ENCODE data around the gene TCF12. TPM values are rescaled to one million over a fixed set of nuclear protein-coding genes. Genes with fewer than 3 reads are reported as not detected.

TCF12 gene
- total RNA-seq, 1 donor from 2014 or later, result 78.5 TPM

GRCh38 chr15:57054204-57054750 is 135.8 kb downstream of the TCF12 start:
- peak; percentile 19 for DNase-seq

DNA sequence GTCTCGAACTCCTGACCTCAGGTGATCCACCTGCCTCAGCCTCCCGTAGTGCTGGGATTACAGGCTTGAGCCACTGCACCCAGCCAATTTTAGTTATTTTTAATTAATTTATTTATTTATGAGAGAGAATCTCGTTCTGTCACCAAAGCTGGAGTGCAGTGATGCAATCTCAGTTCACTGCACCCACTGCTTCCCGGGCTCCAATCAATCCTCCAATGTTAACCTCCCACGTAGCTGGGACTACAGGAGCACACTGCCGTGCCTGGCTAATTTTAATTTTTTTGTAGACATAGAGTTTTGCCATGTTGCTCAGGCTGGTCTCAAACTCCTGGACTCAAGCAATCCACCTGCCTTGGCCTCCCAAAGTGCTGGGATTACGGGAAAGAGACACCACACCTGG is 137.9 kb downstream of the TCF12 start:
- DNase-seq, result no peak

- no peak for DNase-seq
Observed at GRCh38 chr15:57057134-57057930, 138.9 kb downstream of the TCF12 start.

GRCh38 chr15:57059026-57059660 is 140.7 kb downstream of the TCF12 start:
- no peak for DNase-seq

- DNase-seq, result peak; percentile 85
Observed at GRCh38 chr15:57060799-57061198, 142.4 kb downstream of the TCF12 start.

DNA sequence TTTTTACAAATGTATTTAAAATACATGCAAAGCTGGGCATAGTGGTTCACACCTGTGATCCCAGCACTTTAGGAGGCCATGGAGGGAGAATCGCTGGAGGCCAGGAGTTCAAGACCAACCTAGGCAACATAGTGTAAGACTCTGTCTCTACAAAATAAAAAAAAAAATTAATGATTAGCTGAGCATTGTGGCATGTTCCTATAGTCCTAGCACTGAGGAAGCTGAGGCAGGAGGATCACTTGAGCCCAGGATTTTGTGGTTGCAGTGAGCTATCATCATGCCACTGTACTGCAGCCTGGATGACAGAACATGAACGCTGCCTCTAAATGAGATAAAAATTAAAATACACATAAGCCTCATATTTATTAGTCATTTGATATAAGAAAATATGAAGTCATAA is 142.8 kb downstream of the TCF12 start:
- DNase-seq, result no peak

- DNase-seq, result no peak
Observed at GRCh38 chr15:57061696-57062095, 143.3 kb downstream of the TCF12 start.

DNA sequence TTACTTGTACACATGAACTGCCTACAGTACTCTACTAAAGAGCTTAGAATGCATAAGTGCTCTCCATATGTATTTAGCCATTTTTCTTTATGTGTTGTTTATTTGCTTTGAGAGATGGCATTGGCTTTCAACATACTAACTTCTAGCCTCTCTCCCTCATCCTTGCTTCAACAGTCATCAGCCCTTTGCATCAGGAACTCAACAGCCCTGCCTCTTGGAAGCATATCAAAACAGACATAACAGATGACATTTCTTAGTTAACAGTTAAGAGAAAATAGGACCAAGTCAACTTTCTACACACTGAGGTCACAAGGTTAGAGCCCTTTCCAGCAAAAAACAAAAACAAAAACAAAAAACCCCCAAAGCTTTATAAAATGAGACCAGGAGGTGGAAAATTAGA is 145.6 kb downstream of the TCF12 start:
- no peak for DNase-seq

- no peak for DNase-seq
Observed at GRCh38 chr15:57069423-57069822, 151.0 kb downstream of the TCF12 start.

- no peak for DNase-seq
Observed at GRCh38 chr15:57070674-57071073, 152.2 kb downstream of the TCF12 start.

GRCh38 chr15:57079446-57079845 is 161.0 kb downstream of the TCF12 start:
- peak; percentile 41 for DNase-seq

GRCh38 chr15:57079931-57080620 is 161.6 kb downstream of the TCF12 start:
- peak; percentile 23 for DNase-seq

GRCh38 chr15:57082054-57082728 is 163.7 kb downstream of the TCF12 start:
- DNase-seq, result peak; percentile 78

- no peak for DNase-seq
Observed at GRCh38 chr15:57084192-57084591, 165.7 kb downstream of the TCF12 start.

GRCh38 chr15:57085267-57085666 is 166.8 kb downstream of the TCF12 start:
- peak; percentile 24 for DNase-seq

GRCh38 chr15:57086857-57087427 is 168.5 kb downstream of the TCF12 start:
- no peak for DNase-seq

DNA sequence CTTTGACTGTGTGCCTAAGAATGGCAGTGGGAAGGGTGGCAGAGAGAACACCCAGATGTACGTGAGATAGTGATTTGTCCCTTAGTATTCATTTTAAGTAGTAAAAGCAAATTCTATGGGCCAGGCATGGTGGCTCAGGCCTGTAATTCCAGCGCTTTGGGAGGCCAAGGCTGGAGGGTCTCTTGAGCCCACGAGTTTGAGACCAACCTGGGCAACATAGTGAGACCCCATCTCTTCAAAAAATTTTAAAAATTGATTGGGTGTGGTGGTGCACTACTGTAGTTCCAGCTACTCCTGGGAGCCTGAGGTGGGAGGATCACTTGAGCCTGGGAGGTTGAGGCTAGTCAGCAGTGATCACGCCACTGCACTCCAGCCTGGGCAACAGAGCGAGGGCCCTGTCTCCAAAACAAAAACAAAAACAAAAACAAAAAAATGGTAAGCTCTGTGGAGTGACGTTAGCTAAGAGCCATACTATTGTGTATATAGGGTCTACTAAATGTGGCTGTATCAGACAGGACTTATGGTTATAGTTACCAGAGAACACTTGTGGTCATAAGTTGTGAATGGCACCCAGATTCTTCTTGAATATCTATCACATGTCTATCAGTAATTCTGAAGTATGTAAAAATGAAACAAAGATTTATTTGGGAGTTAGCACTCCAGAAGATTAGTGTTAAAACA is 171.5 kb downstream of the TCF12 start:
- DNase-seq, result no peak

DNA sequence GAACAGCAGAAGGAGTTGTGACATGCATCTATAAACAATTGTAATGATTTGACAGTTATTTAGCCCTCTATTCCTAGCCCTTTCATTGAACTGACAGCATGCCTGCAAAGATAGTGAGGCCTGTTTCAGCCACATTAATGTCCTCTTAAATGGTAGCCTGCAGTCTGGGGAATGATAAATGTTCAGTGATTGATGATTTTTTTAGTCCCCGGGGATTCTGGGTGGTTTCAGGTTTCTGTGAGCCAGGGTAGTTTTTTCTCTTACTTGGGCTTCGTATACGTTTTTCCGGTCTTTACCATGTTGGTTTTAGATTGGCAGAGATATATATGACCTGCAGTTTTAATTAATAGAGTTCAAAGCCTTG is 172.0 kb downstream of the TCF12 start:
- DNase-seq, result no peak

DNA sequence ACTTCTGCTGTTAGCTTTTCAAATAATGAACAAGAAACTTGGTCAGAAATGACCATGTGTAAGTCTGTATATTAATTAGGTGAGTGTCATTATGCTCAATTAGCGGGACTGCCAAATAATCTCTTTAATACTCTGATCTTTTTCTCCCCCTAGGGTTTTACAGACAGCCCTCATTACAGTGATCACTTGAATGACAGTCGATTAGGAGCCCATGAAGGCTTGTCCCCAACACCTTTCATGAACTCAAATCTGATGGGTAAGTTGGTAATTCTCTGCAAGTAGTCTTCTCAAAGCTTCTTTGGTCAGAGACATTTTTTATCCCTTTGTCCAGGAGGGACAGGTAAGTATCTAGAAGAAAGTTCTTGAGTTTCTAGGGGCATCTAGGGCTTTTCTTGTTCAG is 173.2 kb downstream of the TCF12 start:
- no peak for DNase-seq

GRCh38 chr15:57092252-57092651 is 173.8 kb downstream of the TCF12 start:
- DNase-seq, result no peak

DNA sequence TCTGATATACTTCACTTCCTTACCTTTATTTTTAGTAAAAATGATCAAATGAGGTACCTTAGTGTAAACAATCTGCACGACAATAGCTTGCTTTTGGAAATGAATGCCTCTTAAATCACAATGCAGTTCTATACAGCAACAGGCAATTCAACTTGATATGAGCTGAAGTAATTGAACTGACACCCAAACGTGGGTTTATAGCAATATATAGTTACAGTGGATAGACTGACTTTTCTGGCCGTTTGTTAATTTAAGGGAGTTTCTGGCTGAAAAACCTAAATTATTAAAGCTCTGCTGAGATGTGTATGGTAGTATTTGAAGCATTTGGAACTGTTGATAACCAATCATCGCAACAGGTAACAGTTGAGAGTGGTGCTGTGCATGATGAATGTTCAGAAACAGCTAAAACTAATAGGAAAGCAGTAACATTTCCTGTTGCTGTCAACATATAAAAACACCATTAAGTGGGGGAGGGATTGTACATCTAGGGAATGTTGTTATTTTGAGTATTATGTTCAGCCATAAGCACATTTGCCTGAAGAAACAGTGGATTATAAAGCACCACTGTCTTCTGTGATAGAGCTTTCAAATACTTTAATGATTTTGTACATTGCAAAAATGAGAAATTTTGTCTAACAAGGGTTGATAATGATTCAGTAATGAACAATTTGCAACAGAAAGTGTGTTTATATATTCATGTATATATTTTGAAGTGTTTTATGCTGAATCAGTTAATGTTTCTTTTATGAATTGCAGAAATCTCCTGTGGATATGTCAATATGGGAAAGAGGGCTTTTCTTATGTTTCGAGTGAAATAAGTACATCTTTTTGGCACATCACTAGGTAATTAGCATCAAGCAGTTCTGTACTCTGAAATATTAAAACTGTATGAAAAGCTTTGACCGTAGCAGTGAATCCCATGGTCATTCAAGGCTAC is 176.1 kb downstream of the TCF12 start:
- DNase-seq, result peak; percentile 32
